ENCODE measurements around the gene THSD8.
"Not testable (repeated sequence)": the region's sequence is repeated elsewhere in the genome, so short reads cannot be mapped to it uniquely, and the experiment has no call there.

THSD8 gene

GRCh38 chr19:12833738-12834565, 32.1 kb downstream of the THSD8 start:
- no peak for DNase-seq

GRCh38 chr19:12834566-12834943, 32.7 kb downstream of the THSD8 start, which contains the start of gene RTBDN:
Gene RTBDN, minus strand, starts transcription at chr19:12834579. Its CDS starts 4,600 bp downstream, at chr19:12829979.
- DNase-seq, result no peak

GRCh38 chr19:12834976-12835757, 33.3 kb downstream of the THSD8 start:
- DNase-seq, result no peak

GRCh38 chr19:12836529-12836863, 34.6 kb downstream of the THSD8 start:
- no peak for DNase-seq

DNA sequence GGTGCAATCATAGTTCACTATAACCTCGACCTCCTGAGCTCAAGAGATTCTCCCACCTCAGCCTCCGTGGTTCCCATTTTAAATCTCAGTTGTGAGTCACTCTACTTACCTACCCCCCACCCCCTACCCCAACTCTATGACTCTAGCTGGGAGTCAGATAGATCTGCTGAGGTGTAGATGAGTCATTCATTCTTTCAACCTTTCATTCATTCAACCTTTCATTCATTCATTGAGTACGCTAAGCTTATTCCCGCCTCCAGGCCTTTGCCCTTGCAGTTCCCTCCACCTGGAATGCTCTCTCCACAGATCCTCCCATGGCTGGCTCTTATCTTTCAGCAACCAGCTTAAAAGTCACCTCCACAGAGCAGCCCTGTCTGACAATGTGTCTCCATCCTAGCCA, 35.4 kb downstream of the THSD8 start:
- DNase-seq, result no peak

DNA sequence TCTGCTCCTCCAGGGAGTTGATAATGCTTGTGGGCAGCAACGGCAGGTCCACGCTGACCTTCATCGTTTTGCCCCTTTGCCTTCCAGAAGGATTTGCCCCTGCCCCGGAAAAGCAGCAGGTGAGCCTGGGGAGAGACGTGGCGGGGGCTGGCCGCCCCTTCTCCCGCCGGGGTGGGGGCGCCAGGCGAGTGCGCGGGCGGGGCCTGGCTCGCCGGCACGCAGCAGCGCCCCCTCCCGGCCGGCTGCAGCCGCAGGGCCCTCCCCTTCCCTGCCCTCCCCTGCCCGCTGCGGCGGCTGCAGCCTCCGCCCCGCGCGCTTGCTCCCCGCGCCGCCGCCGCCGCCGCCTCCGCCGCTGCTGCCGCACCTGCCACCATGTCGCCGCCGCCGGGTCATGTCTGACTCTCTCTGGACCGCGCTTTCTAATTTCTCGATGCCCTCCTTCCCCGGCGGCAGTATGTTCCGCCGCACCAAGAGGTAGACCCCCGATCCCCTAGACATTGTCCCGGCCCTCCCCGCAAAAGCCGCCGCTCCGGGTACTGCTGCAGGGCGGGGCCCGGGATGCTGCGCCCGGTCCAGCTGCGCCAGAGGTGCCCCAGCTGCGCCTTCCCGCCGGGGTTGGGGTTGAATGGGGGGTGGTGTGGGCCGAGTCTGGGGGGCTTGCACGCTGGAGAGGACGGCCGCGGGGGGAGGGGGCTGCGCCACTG, 36.5 kb downstream of the THSD8 start, which contains the start of gene MAST1:
Gene MAST1, plus strand, starts transcription at position 334 of the 704 bp plus-strand sequence. Its CDS starts 58 bp downstream, at position 392.
- no peak for DNase-seq

- no peak for DNase-seq
These were observed 37.3 kb downstream of the THSD8 start for GRCh38 chr19:12838886-12839756.

DNA sequence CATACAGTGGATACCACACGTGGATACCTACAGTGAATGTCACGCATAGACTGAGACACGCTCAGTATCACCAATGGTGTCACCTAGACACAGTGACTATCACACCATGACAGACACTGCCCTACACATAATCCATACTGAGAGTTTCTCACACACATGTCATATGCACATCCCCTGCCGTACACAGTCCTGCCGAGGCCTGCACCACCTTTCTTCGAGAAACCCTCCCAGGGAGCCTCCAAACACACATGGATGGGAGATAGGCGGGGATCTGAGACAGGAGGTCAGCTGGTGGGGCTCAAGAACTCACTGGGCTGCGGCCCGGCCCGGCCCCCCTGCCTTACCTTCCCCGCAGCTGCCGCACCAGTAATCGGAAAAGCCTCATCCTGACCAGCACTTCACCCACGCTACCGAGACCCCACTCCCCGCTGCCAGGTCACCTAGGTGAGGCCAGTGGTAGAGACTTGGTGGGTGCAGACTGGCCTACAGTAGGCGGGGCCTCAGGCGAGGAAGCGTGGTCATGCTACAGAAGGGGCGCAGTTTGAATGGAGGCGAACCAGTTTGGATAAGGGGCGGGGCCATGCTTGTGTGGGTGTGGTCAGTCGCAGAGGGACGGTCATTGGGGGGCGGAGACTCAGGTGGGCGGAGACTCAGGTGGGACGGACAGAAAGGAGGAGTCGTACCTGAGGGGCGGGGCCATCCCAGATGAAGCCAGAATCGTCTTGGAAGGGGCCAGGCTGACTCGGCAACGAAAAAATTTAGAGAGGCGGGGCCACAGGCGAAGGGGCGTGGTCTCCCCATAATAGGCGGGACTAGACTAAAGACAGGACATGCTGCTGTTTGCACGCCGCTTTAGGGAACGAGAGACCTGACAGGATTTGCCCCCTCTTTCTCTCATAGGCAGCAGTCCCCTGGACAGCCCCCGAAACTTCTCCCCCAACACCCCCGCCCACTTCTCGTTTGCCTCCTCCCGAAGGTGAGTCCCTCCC, 38.5 kb downstream of the THSD8 start:
- DNase-seq, result no peak

- no peak for DNase-seq
These were observed 39.2 kb downstream of the THSD8 start for GRCh38 chr19:12841094-12841493.

DNA sequence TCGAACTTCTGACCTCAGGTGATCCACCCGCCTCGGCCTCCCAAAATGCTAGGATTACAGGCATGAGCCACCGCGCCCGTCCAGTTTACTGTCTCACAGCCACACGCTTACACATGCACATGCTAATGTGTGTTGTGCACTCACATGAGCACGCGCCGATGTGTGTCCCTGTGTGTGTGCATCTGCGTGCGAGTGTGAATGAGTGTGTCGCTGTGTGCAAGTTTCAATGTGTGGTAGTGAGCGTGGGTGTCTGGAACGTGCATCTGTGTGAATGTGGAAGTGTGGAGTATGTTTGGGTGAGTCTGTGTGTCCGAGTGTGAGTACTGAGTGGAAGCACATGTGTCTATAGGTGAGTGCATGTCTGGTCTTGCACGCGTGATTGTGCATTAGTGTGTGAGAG, 40.6 kb downstream of the THSD8 start:
- DNase-seq, result no peak

- DNase-seq, result no peak
These were observed 41.5 kb downstream of the THSD8 start for GRCh38 chr19:12843328-12843727.

- DNase-seq, result no peak
These were observed 42.3 kb downstream of the THSD8 start for GRCh38 chr19:12843999-12844732.

DNA sequence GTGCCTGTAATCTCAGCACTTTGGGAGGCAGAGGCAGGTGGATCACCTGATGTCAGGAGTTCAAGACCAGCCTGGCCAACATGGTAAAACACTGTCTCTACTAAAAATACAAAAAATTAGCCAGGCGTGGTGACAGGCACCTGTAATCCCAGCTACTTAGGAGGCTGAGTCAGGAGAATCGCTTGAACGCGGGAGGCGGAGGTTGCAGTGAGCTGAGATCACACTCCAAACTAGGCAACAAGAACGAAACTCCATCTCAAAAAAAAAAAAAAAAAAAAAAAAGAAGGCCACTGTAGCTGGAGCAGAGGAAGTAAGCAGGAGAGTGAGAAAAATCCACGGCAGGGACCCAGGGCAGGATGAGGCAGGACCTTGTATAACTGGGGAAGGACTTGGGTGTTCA, 44.7 kb downstream of the THSD8 start:
- DNase-seq, result not testable (repeated sequence)

DNA sequence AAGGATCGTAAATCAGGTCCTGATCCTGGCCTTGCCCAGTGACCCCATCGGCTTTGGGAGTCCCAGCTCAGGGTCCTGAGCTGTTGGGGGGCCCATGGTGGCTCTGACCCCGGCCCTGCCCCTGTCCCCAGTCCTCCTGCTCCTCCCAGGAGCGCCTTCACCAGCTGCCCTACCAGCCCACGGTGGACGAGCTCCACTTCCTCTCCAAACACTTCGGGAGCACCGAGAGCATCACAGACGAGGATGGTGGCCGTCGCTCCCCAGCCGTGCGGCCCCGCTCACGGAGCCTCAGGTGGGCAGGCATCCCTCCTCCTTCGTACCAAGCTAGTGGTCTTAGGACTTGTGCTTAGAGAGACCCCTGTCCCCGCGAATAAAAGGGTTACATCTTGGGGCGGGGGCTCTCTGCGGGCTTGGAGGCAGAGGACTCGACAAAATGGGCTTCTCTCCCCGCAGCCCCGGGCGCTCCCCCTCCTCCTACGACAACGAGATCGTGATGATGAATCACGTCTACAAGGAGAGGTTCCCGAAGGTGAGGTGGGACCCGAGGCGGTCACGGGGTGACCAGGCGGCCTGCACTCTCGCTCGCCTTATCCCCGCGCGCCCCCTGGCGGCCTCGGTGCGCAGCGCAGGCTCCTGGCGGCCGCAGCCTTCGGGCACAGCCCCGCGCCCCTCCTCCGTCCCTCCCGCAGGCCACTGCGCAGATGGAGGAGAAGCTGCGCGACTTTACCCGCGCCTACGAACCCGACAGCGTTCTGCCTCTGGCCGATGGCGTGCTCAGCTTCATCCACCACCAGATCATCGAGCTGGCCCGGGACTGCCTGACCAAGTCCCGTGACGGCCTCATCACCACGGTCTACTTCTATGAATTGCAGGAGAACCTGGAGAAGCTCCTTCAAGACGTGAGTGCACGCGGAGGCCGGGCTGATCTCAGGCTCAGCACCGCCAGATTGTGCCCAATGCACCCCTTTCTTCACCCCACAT, 45.6 kb downstream of the THSD8 start:
- DNase-seq, result peak; percentile 9
